HG02840 (cell line): ENCODE results near the gene NRP1.

Experiments
- ATAC-seq: cut with Tn5 transposase; IDR thresholded peaks from one replicate; pipeline ENCODE4 v1.9.1; 2021; ENCODE audit warnings: mild to moderate bottlenecking, moderate library complexity, moderate number of reproducible peaks; ENCODE audit not compliant: unreplicated experiment, low FRiP score

NRP1 gene

DNA sequence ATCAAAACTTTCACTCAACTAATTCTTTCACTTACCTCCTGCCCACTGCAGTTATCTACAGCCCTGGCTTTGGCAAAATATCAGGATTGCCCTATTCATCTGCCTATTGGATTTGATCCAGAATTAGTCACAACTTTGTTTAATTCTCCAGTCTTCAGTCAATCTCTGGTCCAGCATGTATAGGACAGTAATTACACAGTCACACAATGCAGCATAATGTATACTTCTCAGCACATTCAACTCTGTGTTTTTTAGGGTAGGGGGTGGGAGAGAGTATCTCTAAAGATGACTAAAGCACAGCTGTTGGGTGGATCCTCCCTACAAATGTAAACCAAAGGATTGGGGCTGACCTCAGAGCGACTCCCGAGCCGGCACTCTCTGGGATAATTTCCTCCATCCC, 17.7 kb upstream of the NRP1 start:
- ATAC-seq, result no peak

DNA sequence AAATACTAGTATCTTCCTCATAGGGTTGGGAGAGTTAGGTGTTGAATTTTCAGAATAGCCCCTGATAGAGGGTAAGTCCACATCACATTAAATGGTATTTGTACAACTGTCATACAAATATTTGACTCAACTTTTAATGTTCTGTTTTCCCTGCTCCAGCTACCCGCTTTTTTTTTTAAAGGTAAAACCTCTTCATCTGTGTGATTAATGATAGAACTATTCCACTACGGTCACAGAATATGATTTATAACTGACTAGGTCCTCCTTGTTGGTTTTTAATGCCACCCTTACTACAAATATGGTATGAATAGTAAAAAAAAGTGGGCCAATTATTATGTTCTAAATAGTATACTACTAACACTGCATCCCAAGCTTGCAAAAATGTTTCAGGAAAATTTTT, 15.6 kb upstream of the NRP1 start:
- ATAC-seq, result no peak

DNA sequence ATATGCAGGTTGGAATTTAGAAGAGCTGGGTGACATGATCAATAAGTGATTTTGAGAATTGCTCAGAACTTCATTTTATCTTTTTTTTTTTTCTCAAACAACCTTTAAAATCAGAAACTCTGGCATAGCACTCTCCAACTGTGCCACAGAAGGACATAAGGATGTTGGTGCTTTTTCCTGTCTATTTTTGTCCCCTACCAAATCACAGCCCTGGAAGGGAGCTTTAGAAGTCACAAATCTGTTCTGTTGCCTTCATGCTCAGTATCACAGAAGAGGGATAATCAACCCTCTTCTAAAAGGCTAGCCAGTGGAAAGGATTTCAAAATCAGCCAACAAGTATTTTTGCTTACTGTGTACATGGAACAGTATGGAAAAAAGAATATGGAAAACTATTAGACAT, 14.8 kb upstream of the NRP1 start:
- ATAC-seq, result no peak

DNA sequence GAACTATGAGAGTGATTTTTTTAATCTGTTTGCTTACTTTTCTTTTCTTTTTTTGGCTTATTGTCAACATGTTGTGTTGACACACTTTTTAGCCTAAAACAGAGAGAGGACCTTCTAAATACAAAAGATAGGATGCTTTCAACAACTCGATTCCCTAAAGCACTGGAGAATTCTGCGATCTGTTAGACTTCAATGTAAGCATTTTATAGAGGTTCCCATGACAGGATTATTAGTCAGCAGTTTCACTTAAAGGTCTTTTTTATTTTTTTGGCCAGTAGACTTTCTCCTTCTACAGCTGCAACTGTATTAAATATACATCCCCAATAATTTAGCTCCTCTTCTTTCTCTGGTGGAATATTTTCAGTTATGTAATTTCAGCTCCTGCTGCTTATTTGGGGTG, 12.7 kb upstream of the NRP1 start:
- ATAC-seq, result no peak

DNA sequence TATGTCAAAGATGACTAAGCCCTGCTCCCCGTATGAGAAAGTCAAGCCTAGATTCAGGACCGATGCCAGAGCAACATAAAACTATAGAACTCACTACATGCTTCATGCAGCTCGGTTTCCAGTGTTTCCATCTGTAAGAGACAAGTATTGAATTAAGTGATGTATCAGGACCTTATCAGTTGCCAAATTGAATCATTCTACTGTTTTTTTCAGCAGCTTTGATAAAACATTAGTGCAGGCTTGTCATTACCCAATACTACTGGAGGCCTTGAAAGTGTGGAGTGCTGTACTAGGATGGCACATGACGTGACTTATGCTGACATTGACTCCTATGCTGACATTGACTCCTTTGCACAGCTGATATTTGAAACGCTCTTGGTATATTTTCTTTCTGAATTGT, 10.8 kb upstream of the NRP1 start:
- ATAC-seq, result no peak

DNA sequence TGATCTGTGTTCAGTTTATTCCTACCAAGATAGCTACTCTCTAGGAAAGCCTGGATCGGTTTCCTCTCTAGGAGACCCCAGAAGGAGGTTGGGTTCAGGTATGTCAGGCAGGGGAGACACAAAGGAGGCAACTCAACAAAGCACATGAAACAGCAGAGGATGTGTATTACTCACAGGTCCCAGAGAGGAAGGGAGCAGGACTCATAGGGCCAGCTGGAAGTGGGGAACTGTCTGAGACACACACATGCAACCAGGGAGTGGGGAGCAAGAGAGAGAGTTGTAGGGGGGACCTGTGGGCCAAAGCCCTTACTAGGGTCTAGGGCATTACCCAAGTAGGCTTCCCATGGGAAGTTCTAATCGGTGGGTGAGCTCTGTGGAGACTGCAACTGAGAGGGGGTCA, 10.2 kb upstream of the NRP1 start:
- ATAC-seq, result no peak

DNA sequence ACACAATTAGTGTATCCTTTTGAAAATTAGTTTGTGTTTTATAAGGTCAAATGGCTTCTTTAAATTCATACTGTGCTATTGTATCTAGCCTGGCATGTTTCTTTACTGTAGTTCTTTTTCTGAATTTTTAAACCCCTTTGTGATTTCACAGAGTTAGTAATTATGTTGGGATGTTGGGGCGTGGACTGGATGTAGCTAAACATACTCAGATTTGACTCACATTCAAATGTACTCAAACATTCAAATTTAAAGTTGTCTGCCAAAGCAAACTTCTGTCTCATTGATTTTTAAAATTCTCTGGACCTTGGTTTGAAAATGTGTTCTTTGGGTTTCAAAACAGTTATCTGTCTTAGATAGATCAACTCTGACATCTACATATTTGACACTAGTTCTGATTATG, 7.2 kb upstream of the NRP1 start:
- no peak for ATAC-seq

DNA sequence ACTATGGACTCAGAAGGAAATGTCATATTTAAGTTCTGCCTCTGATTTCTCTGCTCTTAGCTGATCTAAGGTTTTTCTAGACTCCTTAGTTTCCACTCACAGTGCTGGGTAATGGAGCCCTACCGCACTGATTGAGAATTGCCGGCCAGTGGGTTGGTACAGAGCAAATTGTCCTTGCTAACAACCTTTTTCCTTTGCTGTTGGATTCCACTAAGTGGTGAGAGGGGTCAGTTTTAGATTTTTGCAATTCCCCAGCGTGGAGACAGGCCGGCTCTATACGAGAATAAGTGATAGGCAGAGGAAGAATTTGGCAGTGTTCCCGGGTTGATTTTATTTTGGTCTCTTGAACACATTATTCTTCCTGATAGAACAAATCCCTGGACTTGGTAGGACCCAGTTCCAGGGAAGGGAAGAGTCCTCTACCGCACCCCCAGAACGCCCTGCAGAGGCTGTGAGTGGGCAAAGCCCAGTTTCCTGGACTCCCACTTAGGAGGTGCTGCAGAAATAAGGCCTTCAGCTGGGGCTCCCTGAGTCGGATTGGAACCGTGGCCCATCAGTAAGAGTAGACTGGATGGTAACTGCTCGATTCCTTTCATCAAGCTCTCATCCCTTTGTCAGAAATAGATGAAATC, 3.0 kb upstream of the NRP1 start:
- no peak for ATAC-seq

DNA sequence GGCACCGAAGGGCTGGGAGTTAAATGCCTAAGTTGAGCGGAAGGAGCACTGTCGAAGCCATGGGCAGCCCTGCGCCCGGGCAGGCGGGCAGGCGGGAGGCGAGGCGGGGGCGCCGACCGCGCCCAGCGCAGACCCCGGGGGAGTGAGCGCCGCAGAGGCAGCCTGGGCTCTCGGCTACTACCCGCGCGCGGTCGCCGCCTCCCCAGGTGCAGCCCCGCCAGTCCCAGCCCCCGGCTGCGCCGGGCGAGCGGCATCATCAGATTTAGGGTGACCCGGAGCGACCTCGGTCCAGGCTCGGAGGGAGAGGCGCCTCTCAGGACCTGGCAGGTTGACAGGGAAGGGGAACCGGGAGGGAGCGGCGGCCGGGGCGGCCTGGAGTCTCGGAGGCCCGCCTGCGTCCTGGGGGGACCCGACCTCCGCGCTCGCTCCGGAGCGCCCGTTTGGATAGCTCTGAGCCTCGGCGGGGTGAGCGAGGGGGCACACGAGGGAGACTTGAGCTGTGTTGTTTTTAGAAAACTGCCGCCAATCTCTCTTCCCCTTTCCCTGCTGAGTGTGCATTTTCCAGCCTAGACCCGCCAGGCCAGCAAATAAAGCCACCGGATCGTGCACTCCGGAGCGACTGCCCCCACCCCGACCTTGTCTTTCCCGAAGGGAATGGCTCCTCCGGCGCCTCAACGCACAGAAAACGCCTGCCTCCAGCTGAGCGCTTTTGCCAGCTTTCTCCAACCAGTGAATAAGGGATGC, 2.3 kb upstream of the NRP1 start:
- no peak for ATAC-seq

DNA sequence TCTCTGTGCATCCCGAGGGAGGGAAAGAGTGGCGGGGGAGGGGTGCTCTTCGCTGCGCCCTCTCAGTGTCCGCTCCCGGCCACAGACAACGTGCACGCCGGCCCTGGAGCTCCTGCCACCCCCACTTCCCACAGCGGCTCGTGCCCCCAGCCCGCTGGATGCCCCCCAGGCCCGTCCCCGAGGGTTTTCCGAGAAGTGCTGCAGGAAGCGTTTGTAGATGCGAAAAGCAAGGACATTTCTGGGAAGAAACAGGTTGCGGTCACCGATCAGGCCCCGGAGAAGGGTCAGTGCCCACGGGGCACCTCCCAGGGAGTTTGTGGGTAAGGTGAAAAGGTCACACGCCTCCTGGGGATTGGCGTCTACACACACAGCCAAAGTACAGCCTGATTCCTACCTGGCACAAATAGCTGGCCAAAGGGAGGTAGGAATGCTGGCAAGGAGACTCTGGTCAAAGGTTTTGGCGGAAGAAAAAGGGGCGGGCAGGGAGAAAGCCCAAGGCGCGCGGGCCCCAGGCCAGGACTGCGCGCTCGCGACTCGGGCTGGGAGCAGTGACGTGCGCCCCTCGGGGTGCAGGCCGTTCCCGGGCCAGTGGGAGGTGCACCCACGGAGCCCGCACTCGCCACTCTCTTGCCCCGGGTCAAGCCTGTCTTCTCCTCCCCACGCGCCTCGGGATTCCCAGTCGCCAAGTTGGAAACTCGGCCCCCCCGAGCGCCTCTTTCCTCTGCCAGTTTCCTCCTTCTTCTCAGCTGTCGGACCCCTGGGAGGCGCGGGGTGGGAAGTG, 1.5 kb upstream of the NRP1 start:
- no peak for ATAC-seq

DNA sequence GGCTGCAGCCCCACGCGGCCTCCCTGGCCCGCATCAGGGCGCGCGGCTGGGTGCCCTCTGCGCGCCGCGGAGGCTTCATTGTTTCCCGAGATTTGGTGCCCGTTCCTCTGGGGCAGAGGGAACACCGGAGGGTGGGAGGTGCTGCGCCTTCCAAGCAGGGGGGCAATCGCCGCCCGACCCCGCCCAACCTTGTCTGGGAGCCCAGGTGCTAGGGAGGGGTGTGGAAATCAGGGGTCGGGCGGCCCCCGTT, 1.0 kb upstream of the NRP1 start:
- no peak for ATAC-seq

DNA sequence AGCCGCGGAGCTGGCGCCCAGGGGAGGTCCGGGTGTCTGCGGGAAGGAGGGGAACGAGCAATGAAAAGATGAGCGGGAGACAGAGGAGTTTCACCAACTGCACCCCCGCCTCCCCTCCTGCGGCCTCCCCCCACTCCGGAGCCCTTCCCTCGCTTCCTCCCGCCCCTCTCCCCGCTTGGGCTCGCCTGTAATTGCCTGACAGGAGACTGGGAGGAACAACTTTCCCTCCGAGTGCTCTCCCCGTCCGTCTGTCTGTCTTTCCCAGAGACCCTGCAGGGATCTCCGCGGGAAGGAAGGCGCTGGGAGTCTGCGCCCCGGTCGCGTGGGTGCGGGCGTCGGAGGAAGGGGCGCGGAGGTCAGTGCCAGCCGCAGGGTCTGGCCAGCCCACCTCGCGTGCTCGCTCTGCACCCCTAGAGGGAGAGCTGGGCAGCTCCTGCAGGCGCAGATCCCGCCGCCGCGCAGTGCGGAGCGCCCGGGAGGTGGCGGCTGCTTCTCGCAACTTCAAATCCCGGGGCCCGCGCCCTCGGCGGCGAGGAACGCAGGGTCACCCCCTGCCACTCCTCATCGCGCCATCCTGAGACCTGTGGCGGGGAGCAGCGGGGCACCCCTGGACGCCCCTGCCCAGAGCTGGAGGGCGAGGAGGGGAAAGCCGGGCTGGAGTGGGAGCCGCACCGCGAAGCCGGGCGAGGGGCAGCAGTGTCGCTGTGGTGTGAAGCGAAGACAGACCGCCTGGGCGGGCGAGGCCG, 511 bp upstream of the NRP1 start:
- ATAC-seq, result no peak

DNA sequence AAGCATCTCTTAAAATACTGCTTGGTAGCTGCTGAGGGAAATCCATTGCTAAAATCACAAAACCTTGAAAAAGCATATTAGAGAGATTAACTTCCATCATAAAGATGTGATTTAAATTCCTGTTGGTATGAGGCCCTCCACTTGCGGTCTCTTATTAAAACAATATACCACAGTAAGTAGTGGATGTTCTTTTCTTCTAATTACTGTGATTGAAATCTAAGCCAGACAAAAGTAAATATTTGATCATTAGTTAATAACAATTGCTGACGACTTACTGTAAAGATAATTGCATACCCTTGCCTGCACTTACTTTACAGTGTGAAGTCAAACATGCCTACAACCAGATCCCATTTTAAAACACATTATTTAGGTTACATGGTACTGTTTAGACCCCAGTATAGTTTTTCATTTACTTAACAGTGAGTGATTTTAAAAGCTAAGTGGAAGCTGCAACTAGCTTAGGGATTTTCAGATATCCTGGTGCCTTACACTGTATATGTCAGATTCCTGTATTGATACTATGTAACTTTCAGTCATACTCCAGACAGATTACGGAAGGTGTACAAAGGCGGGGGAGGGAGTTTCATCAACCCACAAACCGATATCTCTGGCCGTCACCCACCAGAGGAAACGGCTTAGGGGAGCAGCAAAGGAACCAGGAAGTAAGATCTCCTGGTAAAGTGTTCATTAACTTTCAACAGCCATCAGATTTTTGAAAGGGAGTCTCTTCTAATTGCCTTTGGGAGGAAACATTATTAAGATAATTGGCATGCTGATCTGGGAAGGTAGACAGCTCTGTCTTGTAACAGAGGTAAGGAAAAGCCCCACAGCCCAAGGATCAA, 986 bp downstream of the NRP1 start:
- no peak for ATAC-seq

DNA sequence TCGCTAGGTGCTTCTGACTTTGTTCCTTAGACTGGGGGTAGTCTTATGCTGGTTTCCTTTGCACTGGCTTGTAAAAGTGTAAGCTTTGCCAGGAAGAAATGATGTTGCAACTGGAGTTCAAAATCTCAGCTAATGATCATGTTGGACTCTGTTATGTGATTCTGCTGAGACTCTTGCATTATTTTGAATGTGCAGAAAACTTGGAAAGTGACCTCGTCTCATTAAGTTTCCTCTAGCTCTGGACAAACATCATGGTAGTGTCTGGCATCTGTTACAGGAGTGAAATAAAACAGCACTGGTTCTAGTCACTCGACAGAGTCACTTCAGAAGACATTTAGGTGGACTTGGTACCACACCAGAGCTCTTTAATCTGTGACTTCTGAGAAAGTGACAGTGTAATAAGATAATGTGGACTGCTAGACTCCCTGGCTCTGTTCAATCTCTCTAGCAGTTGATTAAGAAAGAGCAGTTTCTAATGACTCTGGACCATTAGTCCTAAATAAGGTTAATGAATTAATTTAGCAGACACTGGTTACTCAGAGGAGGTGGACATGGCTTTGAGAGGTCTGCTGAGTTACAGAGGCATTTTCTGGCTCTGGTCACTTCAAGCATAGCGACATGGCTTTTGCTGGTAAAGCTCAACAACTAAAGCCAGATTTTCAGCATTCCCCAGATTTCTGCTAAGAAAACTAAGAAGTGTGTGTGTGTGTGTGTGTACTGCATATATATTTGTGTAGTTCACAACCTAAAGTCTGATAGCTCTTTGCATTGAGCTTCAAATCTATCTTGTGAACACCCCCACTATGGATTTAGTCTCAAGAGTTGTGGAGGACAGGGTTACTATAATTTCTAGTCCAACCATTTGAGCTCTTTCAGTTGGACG, 2.0 kb downstream of the NRP1 start:
- ATAC-seq, result no peak

DNA sequence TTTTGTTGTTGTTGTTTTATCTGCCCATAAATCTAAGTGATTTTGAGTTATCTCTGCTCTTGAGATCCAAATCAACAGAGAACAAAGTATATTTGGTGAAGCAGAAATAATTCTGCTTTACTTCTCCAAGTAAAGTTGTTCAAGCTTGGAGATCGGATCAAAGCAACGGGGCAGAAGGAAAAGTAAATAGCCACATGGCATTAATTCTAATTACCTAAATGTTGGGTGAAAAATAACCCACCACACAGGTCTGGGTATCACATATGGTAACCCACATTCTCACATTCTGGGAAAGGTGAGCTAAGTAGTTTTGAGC, 3.1 kb downstream of the NRP1 start:
- ATAC-seq, result no peak

DNA sequence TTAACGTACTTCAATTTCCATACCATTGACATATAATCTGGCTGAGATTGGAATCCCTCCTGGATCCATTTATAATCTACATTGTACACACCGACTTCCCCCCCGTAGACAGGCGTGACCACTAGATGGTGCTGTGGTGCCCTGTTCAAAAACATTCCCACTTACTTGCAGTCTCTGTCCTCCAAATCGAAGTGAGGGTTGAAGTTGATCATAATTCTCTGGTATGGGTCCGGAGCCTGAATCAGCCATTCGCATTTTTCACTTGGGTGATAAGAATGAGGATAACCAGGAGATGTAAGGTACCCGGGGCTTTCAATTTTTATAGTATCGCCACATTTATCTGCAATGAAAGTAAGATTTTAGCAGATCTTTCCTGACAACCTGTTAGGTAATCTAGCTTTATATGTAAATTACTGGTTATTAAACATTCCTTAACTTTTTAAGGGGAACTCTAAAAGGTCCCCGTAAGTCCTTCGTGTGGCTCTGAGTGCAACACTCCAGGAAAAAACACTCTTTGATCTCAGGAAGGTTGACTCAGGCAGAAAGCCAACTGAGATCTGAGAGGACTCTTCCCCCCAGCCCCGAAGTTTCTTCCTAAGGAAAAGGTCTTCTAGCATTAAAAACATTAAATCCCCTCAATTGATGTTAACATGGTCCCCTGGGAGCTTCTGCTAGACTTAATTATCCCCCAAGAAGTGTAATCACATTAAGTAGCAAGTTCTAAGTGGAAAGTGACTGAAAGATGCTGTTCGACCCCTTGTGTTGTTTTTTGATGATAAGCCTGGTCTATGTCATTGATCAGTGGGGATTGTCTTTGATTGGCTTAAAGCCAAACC, 3.7 kb downstream of the NRP1 start:
- no peak for ATAC-seq

DNA sequence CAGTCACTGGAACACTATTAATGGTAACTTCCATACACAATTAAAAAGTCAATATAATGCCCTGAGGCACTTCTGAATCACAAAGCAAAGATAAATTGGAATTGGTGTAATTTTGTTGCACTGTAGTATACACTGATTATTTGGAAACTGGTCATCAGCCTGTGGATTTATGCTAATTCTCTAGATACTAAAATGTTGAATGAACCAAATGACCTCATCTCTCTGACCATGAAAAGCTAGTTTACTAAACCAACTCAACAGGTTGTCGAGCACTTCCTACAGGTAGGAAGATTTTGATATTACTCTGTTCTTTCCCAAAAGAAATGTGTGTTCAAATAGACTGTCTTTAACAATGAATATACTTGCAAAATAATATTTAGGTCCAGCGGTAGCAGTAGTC, 5.3 kb downstream of the NRP1 start:
- ATAC-seq, result no peak

DNA sequence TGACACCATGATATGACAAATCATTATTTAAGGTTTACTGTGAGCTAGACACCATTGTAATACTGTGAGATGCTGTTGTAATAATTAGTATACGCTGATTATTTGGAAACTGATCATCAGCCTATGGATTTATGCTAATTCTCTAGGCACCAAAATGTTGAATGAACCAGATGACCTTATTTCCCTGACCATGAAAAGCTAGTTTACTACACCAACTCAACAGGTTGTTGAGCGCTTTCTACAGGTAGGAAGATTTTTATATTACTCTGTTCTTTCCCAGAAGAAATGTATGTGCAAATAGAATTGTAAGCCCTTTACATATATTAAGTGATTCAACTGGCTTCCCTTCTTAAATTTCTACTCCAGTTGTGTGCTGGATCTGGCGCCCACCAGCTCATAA, 6.2 kb downstream of the NRP1 start:
- ATAC-seq, result no peak

DNA sequence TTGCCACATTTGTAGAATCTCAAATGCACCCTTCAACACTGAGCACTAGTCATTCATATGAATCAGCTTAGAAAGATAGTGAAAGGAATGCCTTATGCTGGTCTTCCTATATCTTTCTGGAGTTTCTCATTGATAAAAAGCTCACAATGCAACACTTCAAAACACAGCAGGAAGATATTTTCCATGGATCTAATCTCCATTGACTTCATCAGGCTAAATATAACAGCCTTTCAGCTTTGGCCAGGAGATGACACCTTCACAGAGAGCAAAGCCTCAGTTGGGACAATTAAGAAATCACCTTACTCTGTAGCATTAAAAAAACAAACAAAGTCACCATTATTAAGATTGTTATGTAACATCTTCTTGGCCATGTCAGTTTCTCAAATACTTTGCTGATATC, 6.7 kb downstream of the NRP1 start:
- ATAC-seq, result no peak
